CD4-positive, alpha-beta T cell treated with Interleukin-4 for 1 hour (primary cell): ENCODE results near the gene FCN2.

ENCODE experiments used
- DNase-seq, 2 donors: peaks; one replicate each; pipeline ENCODE4 v3.0.0-alpha.2; 2020 to 2022

Gene FCN2

GRCh38 chr9:134913041-134913712 lies 32.6 kb downstream of the FCN2 start:
- no peak for DNase-seq

DNA sequence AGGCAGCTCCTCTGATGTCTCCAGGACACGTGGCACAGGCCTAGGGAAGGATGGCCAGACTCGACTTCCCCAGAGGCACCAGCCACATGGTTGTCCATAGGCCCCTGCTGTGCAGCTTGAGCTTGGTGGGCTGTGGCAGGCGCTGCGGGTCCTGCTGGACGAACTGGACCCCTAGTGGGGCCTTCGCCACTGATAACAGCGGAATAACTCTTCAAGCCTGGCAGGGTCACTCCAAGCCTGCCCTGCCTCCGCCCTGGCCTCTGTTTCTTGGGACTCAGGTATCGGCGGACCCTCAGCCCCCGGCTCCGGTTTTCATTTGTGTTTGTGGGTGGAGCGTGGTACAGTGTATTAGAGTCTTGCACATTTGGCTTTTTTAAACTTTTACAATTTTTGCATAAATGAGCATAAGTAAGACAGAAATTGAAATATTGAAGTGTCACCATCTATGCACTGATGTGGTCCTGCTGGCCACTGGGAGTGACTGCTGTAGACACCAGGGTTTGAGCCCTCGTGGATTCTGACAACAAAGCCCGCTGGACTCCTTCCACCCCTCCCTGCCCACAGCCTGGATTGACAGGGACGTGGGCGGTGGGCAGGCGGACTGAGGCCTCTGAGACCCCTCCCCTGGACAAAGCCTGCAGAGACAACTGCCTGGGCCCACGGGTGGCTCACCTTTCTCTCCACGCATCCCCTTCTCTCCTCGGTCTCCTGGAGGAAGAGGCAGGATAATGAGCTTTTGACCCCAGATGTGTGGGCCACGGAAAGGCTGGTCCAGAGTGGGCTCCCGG lies 33.3 kb downstream of the FCN2 start:
- DNase-seq = no peak

- DNase-seq = no peak
These were observed 33.9 kb downstream of the FCN2 start for GRCh38 chr9:134914501-134914834.

GRCh38 chr9:134915046-134915985 lies 34.7 kb downstream of the FCN2 start:
- DNase-seq = peak in 1 of 2 donors; percentile 7

DNA sequence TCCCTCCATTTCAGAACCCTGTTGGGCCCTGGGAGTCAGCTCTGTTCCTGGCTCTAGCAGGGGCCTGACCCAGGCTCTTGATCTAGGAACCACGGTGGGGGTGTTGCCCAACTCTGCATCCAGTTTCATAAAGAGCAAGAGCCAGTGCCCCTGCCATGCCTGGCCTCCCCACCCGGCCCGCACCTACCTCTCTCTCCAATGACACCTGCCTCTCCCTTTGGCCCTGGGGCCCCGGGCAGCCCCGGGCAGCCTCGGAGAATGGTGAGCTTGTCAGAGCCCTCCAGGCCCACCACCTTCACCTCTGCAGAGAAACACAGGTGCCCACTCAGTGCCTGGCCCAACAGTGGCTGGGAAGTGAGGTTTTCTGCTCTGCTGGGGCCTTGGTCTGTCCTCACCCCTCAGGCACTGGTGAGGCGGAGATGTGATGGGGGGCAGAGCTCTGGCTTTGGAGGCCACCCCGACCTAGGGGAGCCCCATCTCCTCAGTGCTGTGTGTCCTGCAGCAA lies 35.6 kb downstream of the FCN2 start:
- DNase-seq = peak in 1 of 2 donors; percentile 11

GRCh38 chr9:134917431-134918373 lies 37.1 kb downstream of the FCN2 start, which contains the start of gene FCN1:
FCN1 (minus strand) TSS chr9:134917912; CDS start chr9:134917871, 41 bp downstream.
- DNase-seq = peak in 1 of 2 donors; percentile 15

- DNase-seq = peak in 1 of 2 donors; percentile 5
These were observed 38.0 kb downstream of the FCN2 start for GRCh38 chr9:134918646-134919045.

DNA sequence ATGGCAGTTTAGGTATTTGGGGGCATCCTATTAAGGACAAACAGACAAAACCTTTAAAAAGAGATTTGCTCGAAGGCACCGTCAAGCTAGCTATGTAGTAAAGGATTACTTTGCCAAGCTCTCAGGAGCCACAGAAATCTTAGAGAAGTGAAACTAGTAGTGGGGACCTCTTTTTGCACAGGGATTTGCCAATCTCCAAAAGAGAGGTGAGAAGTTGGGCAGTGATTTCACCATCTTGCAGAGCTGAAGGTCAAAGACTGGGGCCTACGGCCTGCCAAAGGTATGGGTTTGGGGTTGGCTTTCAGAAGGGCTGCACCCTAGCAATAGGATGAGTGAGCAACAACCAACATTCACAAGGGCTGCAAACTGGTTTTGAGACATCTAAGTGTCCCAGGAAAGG lies 38.7 kb downstream of the FCN2 start:
- peak in 1 of 2 donors; percentile 11 for DNase-seq

- peak in 1 of 2 donors; percentile 57 for DNase-seq
These were observed 41.7 kb downstream of the FCN2 start for GRCh38 chr9:134922066-134922931.

- peak in 1 of 2 donors; percentile 21 for DNase-seq
These were observed 42.3 kb downstream of the FCN2 start for GRCh38 chr9:134922932-134923240.

DNA sequence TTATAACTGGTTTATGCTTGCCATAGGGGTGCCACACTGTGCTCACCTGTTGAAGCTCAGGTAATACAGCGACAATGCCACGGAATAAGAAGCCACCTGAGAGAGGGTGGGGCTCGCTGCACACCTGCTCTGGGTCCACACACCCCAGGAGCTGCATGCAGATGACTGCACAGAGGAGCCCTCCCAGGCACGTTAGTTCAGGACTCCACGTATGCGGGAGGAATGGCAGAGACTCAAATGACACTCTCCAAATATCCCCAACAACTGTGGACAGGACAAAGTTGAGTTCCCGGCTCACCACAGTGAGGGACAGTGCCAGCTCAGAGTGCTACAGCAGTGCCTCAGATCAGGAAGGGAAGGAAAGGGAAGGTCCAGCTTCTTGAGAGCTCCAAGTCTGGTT lies 42.9 kb downstream of the FCN2 start:
- peak in 1 of 2 donors; percentile 3 for DNase-seq

GRCh38 chr9:134925011-134925511 lies 44.5 kb downstream of the FCN2 start:
- peak in 1 of 2 donors; percentile 46 for DNase-seq

- no peak for DNase-seq
These were observed 48.0 kb downstream of the FCN2 start for GRCh38 chr9:134928436-134929192.

DNA sequence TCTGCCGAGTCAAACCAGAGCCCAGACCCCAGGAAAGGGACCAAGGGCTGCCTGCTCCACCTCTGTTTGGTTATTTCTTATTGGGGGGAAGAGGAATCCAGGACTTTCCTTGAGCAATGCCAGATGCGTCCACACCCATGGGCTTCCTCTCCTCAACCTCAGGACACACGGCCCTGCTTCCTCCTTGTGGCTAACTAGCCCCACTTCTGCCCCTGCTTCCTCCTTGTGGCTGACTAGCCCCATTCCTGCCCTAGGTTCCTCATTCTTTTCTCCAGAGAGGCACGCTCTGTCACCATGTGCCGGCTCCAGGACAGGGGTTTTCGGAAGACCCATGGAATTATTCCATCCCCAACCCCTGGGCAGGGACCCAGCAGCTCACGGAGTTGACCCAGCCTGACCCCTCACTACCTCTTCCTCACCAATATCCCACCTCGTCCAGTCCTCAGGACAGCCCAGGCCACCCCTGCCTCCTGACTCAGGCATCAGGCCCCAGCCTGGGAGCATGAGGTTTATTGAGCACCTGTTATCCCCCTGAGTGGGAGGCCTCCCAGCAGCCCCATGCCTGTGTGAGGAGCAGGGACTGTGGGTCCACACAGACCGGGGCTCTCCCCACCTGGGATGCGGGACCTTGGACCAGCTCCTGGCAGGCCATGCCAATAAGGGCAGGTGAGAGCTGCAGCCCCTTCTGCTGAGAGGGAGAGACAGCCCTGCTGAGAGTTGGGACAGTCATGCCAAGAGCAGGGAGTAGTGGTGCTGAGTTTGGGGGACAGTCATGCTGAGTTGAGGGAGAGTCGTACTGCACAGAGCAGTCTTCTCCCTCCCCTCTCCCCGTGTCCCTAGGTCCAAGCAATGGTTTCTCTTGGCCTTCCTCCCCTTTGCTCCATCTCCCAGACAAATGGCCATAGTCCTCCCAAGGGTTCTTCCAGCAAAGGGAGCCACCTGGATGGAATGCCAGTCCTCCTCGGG lies 48.9 kb downstream of the FCN2 start:
- peak; percentile 7 to 66 for DNase-seq

DNA sequence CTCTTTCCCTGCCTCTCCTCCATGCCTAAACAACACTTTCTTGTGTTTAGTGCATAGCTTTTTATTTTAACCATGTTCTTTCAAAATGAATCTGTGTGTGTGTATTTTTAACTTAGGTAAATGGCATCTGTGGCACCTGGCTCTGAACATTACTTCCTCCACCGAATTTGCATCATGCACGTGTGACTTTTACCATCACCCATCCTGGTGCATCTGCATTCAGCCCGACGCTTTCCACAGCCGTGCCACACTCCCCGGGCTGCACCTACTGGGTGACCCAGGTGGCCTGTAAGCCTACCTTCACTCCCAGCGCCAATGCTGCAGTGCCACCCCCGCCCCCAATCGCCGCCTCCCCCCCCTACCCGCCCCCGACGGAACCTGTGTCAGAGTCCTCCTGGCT lies 49.8 kb downstream of the FCN2 start:
- DNase-seq = peak in 1 of 2 donors; percentile 33

GRCh38 chr9:134932171-134932570 lies 51.6 kb downstream of the FCN2 start:
- no peak for DNase-seq

- DNase-seq = no peak
These were observed 52.0 kb downstream of the FCN2 start for GRCh38 chr9:134932606-134933005.

GRCh38 chr9:134933076-134933659 lies 52.6 kb downstream of the FCN2 start:
- DNase-seq = no peak
